Dendritic cell treated with granulocyte-macrophage colony-stimulating factor and Interleukin-4, amounts not matched to agents 40 ng/mL and 50 ng/mL, for 4 days (primary cell): ENCODE measurements around the gene CCDC192.

Source experiments
- H3K27ac Mint-ChIP-seq: one replicate; pipeline ENCODE4 v1.8.0; 2022; ENCODE audit warnings: mild to moderate bottlenecking, mixed read lengths
- H3K27me3 Mint-ChIP-seq: one replicate; pipeline ENCODE4 v1.8.0; 2022; ENCODE audit warnings: mild to moderate bottlenecking, mixed read lengths
- H3K36me3 Mint-ChIP-seq: one replicate; pipeline ENCODE4 v1.8.0; 2022; ENCODE audit warnings: low read depth, mixed read lengths
- H3K4me1 Mint-ChIP-seq: one replicate; pipeline ENCODE4 v1.8.0; 2022; ENCODE audit warnings: low read depth, mixed read lengths
- H3K4me3 Mint-ChIP-seq: one replicate; pipeline ENCODE4 v1.8.0; 2022; ENCODE audit warnings: mild to moderate bottlenecking, moderate library complexity, mixed read lengths
- H3K9me3 Mint-ChIP-seq: one replicate; pipeline ENCODE4 v1.8.0; 2022; ENCODE audit warnings: mixed read lengths
- intact Hi-C: fragments of 100-400 bp; cut with micrococcal nuclease; formaldehyde crosslinking; loops from one replicate; pipeline ENCODE4 v1.15.0; 2022

CCDC192 gene

GRCh38 chr5:127684726-127685467 lies 18.3 kb upstream of the CCDC192 start:
- H3K27me3 Mint-ChIP-seq = no peaks in the 10 kb centered on the region
- no peaks in the 10 kb centered on the region for H3K4me1 Mint-ChIP-seq
- intact Hi-C loops = no loop called here
- H3K9me3 Mint-ChIP-seq = peaks cover 10% of the 10 kb centered on the region
- no peaks in the 10 kb centered on the region for H3K36me3 Mint-ChIP-seq
- H3K27ac Mint-ChIP-seq = no peak overlapping the region
- no peak overlapping the region for H3K4me3 Mint-ChIP-seq

GRCh38 chr5:127685662-127686061 lies 17.5 kb upstream of the CCDC192 start:
- peaks cover 10% of the 10 kb centered on the region for H3K9me3 Mint-ChIP-seq
- intact Hi-C loops = no loop called here
- no peaks in the 10 kb centered on the region for H3K27me3 Mint-ChIP-seq
- H3K4me1 Mint-ChIP-seq = no peaks in the 10 kb centered on the region
- no peak overlapping the region for H3K27ac Mint-ChIP-seq
- no peaks in the 10 kb centered on the region for H3K36me3 Mint-ChIP-seq
- no peak overlapping the region for H3K4me3 Mint-ChIP-seq

- intact Hi-C loops = no loop called here
- H3K36me3 Mint-ChIP-seq = no peaks in the 10 kb centered on the region
Measured at GRCh38 chr5:127686424-127686823, 16.8 kb upstream of the CCDC192 start.

GRCh38 chr5:127694518-127695171 lies 8.5 kb upstream of the CCDC192 start:
- H3K27me3 Mint-ChIP-seq = no peaks in the 10 kb centered on the region
- no peak overlapping the region for H3K4me3 Mint-ChIP-seq
- H3K27ac Mint-ChIP-seq = no peak overlapping the region
- intact Hi-C loops = no loop called here
- no peaks in the 10 kb centered on the region for H3K4me1 Mint-ChIP-seq
- no peaks in the 10 kb centered on the region for H3K9me3 Mint-ChIP-seq
- H3K36me3 Mint-ChIP-seq = no peaks in the 10 kb centered on the region

More at GRCh38 chr5:127686424-127686823, 16.8 kb upstream of the CCDC192 start:
- Mint-ChIP-seq H3K4me3 (no peak overlapping the region), H3K27me3 (no peaks in the 10 kb centered on the region), H3K27ac (no peak overlapping the region), H3K9me3 (peaks cover 10% of the 10 kb centered on the region), H3K4me1 (no peaks in the 10 kb centered on the region)

GRCh38 chr5:127695346-127695745 lies 7.8 kb upstream of the CCDC192 start:
- intact Hi-C loops = no loop called here
- Mint-ChIP-seq H3K4me3 (no peak overlapping the region), H3K4me1 (no peaks in the 10 kb centered on the region), H3K9me3 (no peaks in the 10 kb centered on the region), H3K27ac (no peak overlapping the region), H3K27me3 (no peaks in the 10 kb centered on the region), H3K36me3 (no peaks in the 10 kb centered on the region)

GRCh38 chr5:127696683-127697082 lies 6.5 kb upstream of the CCDC192 start:
- Mint-ChIP-seq H3K36me3 (no peaks in the 10 kb centered on the region), H3K27ac (no peak overlapping the region), H3K9me3 (no peaks in the 10 kb centered on the region), H3K27me3 (no peaks in the 10 kb centered on the region), H3K4me1 (no peaks in the 10 kb centered on the region), H3K4me3 (no peak overlapping the region)
- intact Hi-C loops = no loop called here

- no peaks in the 10 kb centered on the region for H3K9me3 Mint-ChIP-seq
- H3K27me3 Mint-ChIP-seq = no peaks in the 10 kb centered on the region
- no peak overlapping the region for H3K4me3 Mint-ChIP-seq
- H3K4me1 Mint-ChIP-seq = no peaks in the 10 kb centered on the region
- no peaks in the 10 kb centered on the region for H3K36me3 Mint-ChIP-seq
- intact Hi-C loops = no loop called here
- no peak overlapping the region for H3K27ac Mint-ChIP-seq
Measured at GRCh38 chr5:127697894-127698600, 5.1 kb upstream of the CCDC192 start.

GRCh38 chr5:127699416-127699815 lies 3.8 kb upstream of the CCDC192 start:
- Mint-ChIP-seq H3K4me1 (no peaks in the 10 kb centered on the region), H3K27ac (no peak overlapping the region), H3K4me3 (no peak overlapping the region), H3K36me3 (no peaks in the 10 kb centered on the region), H3K9me3 (no peaks in the 10 kb centered on the region), H3K27me3 (no peaks in the 10 kb centered on the region)
- intact Hi-C loops = no loop called here

- Mint-ChIP-seq H3K36me3 (no peaks in the 10 kb centered on the region), H3K4me1 (peaks cover 3% of the 10 kb centered on the region), H3K27me3 (no peaks in the 10 kb centered on the region), H3K9me3 (no peaks in the 10 kb centered on the region), H3K4me3 (no peak overlapping the region), H3K27ac (no peak overlapping the region)
- intact Hi-C loops = no loop called here
Measured at GRCh38 chr5:127700237-127700766, 2.9 kb upstream of the CCDC192 start.

GRCh38 chr5:127702434-127702833 lies 757 bp upstream of the CCDC192 start:
- no peaks in the 10 kb centered on the region for H3K9me3 Mint-ChIP-seq

GRCh38 chr5:127705120-127705892 lies 2.1 kb downstream of the CCDC192 start:
- Mint-ChIP-seq H3K9me3 (no peaks in the 10 kb centered on the region), H3K27ac (no peak overlapping the region), H3K4me1 (peaks cover 6% of the 10 kb centered on the region), H3K36me3 (no peaks in the 10 kb centered on the region), H3K27me3 (no peaks in the 10 kb centered on the region), H3K4me3 (no peak overlapping the region)
- intact Hi-C loops = no loop called here

More at GRCh38 chr5:127702434-127702833, 757 bp upstream of the CCDC192 start:
- Mint-ChIP-seq H3K4me3 (no peak overlapping the region), H3K36me3 (no peaks in the 10 kb centered on the region), H3K4me1 (peaks cover 6% of the 10 kb centered on the region), H3K27me3 (no peaks in the 10 kb centered on the region), H3K27ac (no peak overlapping the region)
- intact Hi-C loops = no loop called here

- Mint-ChIP-seq H3K9me3 (no peaks in the 10 kb centered on the region), H3K27me3 (no peaks in the 10 kb centered on the region), H3K27ac (no peak overlapping the region), H3K36me3 (no peaks in the 10 kb centered on the region), H3K4me3 (no peak overlapping the region), H3K4me1 (peaks cover 6% of the 10 kb centered on the region)
- intact Hi-C loops = no loop called here
Measured at GRCh38 chr5:127706691-127707090, 3.5 kb downstream of the CCDC192 start.

- Mint-ChIP-seq H3K27me3 (no peaks in the 10 kb centered on the region), H3K4me3 (no peak overlapping the region), H3K27ac (no peak overlapping the region), H3K4me1 (peaks cover 6% of the 10 kb centered on the region), H3K9me3 (no peaks in the 10 kb centered on the region), H3K36me3 (no peaks in the 10 kb centered on the region)
- intact Hi-C loops = no loop called here
Measured at GRCh38 chr5:127707209-127707608, 4.0 kb downstream of the CCDC192 start.
